K562 (cell line): ENCODE measurements around the gene KXD1. TPM values are rescaled to one million over a fixed set of nuclear protein-coding genes. Genes with fewer than 3 reads are reported as not detected.

Source experiments
- AFF1 ChIP-seq, 2 experiments: fragments of 450-650 bp; IDR thresholded peaks; 2 replicates each; pipeline ENCODE4 v1.6.1; 2018; ENCODE audit warnings: mild to moderate bottlenecking in 2 of 2, low read depth in 1 of 2; ENCODE audit not compliant: partially characterized antibody in 2 of 2
- CBFA2T3 ChIP-seq: fragments of 450-650 bp; IDR thresholded peaks from 2 replicates; pipeline ENCODE4 v1.6.1; 2017
- DACH1 ChIP-seq: fragments of 450-650 bp; IDR thresholded peaks from 2 replicates; pipeline ENCODE4 v1.6.1; 2018; ENCODE audit not compliant: partially characterized antibody
- ELF2 ChIP-seq: fragments of 250-450 bp; sonication (Bioruptor Pico); IDR thresholded peaks from 2 replicates; pipeline ENCODE4 v1.5.0; 2021; ENCODE audit warnings: mild to moderate bottlenecking
- FOXA1 ChIP-seq: fragments of 450-650 bp; IDR thresholded peaks from 2 replicates; pipeline ENCODE4 v1.6.1; 2016; ENCODE audit warnings: mild to moderate bottlenecking, borderline replicate concordance
- HLTF ChIP-seq: fragments of 450-650 bp; IDR thresholded peaks from 2 replicates; pipeline ENCODE4 v1.6.1; 2016
- HNRNPH1 ChIP-seq: fragments of 200-400 bp; formaldehyde crosslinking; optimal IDR thresholded peaks from 2 replicates; pipeline ENCODE3; 2017; ENCODE audit warnings: low read depth, mild to moderate bottlenecking, low read length, moderate library complexity
- JUND ChIP-seq, 2 experiments: IDR thresholded peaks; 2 replicates in 1 of 2; 3 replicates in 1 of 2; pipeline ENCODE4 v1.6.1; 2011; ENCODE audit warnings: borderline replicate concordance in 2 of 2, low read depth in 2 of 2, low read length in 2 of 2, improper control_type of control experiment in 1 of 2, missing biosample characterization in 1 of 2, missing genetic modification characterization in 1 of 2, missing genetic modification reagents in 1 of 2
- MCM7 ChIP-seq, 2 experiments: fragments of 450-650 bp; IDR thresholded peaks; 2 replicates each; pipeline ENCODE4 v1.6.1; 2016 to 2018
- NCOA4 ChIP-seq: fragments of 450-650 bp; IDR thresholded peaks from 2 replicates; pipeline ENCODE4 v1.6.1; 2018; ENCODE audit warnings: mild to moderate bottlenecking; ENCODE audit not compliant: partially characterized antibody
- PCBP1 ChIP-seq: fragments of 200-400 bp; formaldehyde crosslinking; IDR thresholded peaks from 2 replicates; pipeline ENCODE4 v1.6.1; 2018; ENCODE audit warnings: mild to moderate bottlenecking, low read depth, low read length; ENCODE audit not compliant: poor library complexity, severe bottlenecking
- SIRT6 ChIP-seq: IDR thresholded peaks from one replicate; pipeline ENCODE4 v1.6.1; 2012; ENCODE audit warnings: low read depth, mild to moderate bottlenecking, control low read depth, inconsistent platforms, low read length, moderate library complexity
- TAF1 ChIP-seq: IDR thresholded peaks from 2 replicates; pipeline ENCODE4 v1.6.1; 2011; ENCODE audit warnings: mild to moderate bottlenecking, low read length, moderate library complexity; ENCODE audit not compliant: insufficient read depth, control insufficient read depth, severe bottlenecking; ENCODE audit errors: extremely low read depth
- ZFP36 ChIP-seq: fragments of 150-350 bp; IDR thresholded peaks from 2 replicates; pipeline ENCODE4 v1.6.1; 2018; ENCODE audit warnings: low read length, low read depth; ENCODE audit not compliant: partially characterized antibody
- ZNF121 ChIP-seq: sonication (generic); formaldehyde crosslinking; conservative IDR thresholded peaks from 2 replicates; pipeline ENCODE4 v1.8.0; 2022; ENCODE audit warnings: missing genetic modification reagents
- ZNF174 ChIP-seq: fragments of 250-450 bp; sonication (Bioruptor Pico); IDR thresholded peaks from 2 replicates; pipeline ENCODE4 v1.4.0; 2020; ENCODE audit warnings: mild to moderate bottlenecking
- ZNF324 ChIP-seq: fragments of 250-450 bp; sonication (Bioruptor Pico); IDR thresholded peaks from 2 replicates; pipeline ENCODE4 v1.4.0; 2020; ENCODE audit warnings: mild to moderate bottlenecking
- ZNF347 ChIP-seq: fragments of 450-650 bp; formaldehyde crosslinking; IDR thresholded peaks from 2 replicates; pipeline ENCODE4 v1.4.0; 2020; ENCODE audit warnings: low read depth, mild to moderate bottlenecking, moderate library complexity
- ZNF584 ChIP-seq: fragments of 200-800 bp; sonication (Bioruptor generic); IDR thresholded peaks from 2 replicates; pipeline ENCODE4 v1.6.1; 2016; ENCODE audit warnings: low read depth, mild to moderate bottlenecking, missing genetic modification characterization, missing compliant biosample characterization
- ZNF830 ChIP-seq: fragments of 250-450 bp; sonication (Bioruptor Pico); IDR thresholded peaks from 2 replicates; pipeline ENCODE4 v1.5.0; 2021; ENCODE audit warnings: mild to moderate bottlenecking
- polyA plus RNA-seq, 8 experiments: library from polyadenylated mRNA; depleted of rRNA in 4 of 8; stranded (reverse) in 5 of 8; unstranded in 3 of 8; fragments of >200 nt; fragmentation: Nextera tagmentation in 2 of 8; fragmentation: Illumina TruSeq in 1 of 8; extraction: Ambion mirVana in 2 of 8; extraction: Trizol in 1 of 8; gene quantifications; 2 replicates each; pipeline versions ENCODE4 v1.2.1 to v1.2.3, GENCODE V29; 2011 to 2014; ENCODE audit warnings: inconsistent platforms in 1 of 8, missing spikeins in 1 of 8
- total RNA-seq, 7 experiments: library from RNA; depleted of rRNA in 6 of 7; stranded (reverse); fragments of >200 nt in 6 of 7; fragmentation: Illumina TruSeq in 2 of 7; extraction: Trizol in 2 of 7; gene quantifications; 2 replicates each; pipeline versions ENCODE4 v1.2.1 to v1.2.3, GENCODE V29; 2011 to 2021; ENCODE audit warnings: low replicate concordance in 1 of 7
- TF ChIP-seq, protein P1 (sequence below): fragments of 200-800 bp; sonication (Bioruptor generic); IDR thresholded peaks from 2 replicates; pipeline ENCODE4 v1.6.1; 2017; ENCODE audit warnings: missing genetic modification characterization, missing compliant biosample characterization

Gene KXD1
- total and polyA plus RNA-seq, 9 of the 15 experiments (the other 6 are each of a cell fraction or from before 2014, with no cell fraction given) = 21.9 to 210 (median 118) TPM

- TF ChIP-seq AFF1 (IDR thresholded peaks at IDR 0.05; ENCODE audit: low read depth in 1 of 2, partially characterized antibody in 2 of 2) = peak in 1 of 2 experiments; percentile 37
- no peak for TF ChIP-seq ZNF347 (CRISPR knock-in tag)
- no peak for TF ChIP-seq FOXA1
- peak; percentile 23; the same call in 1 of the 2 replicates for TF ChIP-seq ZNF121 (CRISPR knock-in tag)
- no peak for TF ChIP-seq MCM7 (IDR thresholded peaks at IDR 0.05)
- TF ChIP-seq JUND (IDR thresholded peaks at IDR 0.05; ENCODE audit: borderline replicate concordance, low read depth, low read length) = peak; percentile 56
- peak; percentile 11; the same call in 2 of the 3 replicates for TF ChIP-seq JUND (tag; IDR thresholded peaks at IDR 0.05; ENCODE audit: borderline replicate concordance, low read depth, low read length)
- 0 out of 2 replicates have a peak, but pooled peaks have one; percentile 40 for TF ChIP-seq ZNF584 (CRISPR knock-in tag)
- TF ChIP-seq ZNF830 (CRISPR knock-in tag) = no peak
- TF ChIP-seq TAF1 = peak; percentile 63
- TF ChIP-seq DACH1 = peak; percentile 67
- TF ChIP-seq CBFA2T3 = 0 out of 2 replicates have a peak, but pooled peaks have one; percentile 10
- TF ChIP-seq ZNF324 (CRISPR knock-in tag) = no peak
- TF ChIP-seq ZNF174 (CRISPR knock-in tag) = no peak
- TF ChIP-seq, protein P1, sequence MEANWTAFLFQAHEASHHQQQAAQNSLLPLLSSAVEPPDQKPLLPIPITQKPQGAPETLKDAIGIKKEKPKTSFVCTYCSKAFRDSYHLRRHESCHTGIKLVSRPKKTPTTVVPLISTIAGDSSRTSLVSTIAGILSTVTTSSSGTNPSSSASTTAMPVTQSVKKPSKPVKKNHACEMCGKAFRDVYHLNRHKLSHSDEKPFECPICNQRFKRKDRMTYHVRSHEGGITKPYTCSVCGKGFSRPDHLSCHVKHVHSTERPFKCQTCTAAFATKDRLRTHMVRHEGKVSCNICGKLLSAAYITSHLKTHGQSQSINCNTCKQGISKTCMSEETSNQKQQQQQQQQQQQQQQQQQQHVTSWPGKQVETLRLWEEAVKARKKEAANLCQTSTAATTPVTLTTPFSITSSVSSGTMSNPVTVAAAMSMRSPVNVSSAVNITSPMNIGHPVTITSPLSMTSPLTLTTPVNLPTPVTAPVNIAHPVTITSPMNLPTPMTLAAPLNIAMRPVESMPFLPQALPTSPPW (CRISPR knock-in tag) = peak; percentile 58
- TF ChIP-seq ELF2 (CRISPR knock-in tag) = peak; percentile 91
- peak; percentile 54 for TF ChIP-seq NCOA4
- TF ChIP-seq SIRT6 = no peak
- TF ChIP-seq ZFP36 = peak; percentile 66
- peak; percentile 59 for TF ChIP-seq PCBP1
- TF ChIP-seq HNRNPH1 = no peak
- peak; percentile 38; the same call in 1 of the 2 replicates for TF ChIP-seq HLTF
These were observed at the start of gene KXD1 (continued) for GRCh38 chr19:18557411-18558201.
